Stimulated activated CD8-positive, alpha-beta memory T cell treated with anti-CD3 and anti-CD28 coated beads, Interleukin-4, amount 100 ng/mL, for 1 hour (primary cell): ENCODE measurements around the gene CDKN2AIP.
"Not testable (repeated sequence)": the region's sequence is repeated elsewhere in the genome, so short reads cannot be mapped to it uniquely, and the experiment has no call there.

Source experiments
- DNase-seq, 2 donors: peaks; one replicate each; pipeline ENCODE4 v3.0.0-alpha.2; 2020; ENCODE audit warnings: low read depth in 2 of 2, low spot score in 1 of 2

The CDKN2AIP gene

GRCh38 chr4:183412821-183413220 lies 31.6 kb upstream of the CDKN2AIP start:
- no peak for DNase-seq

- no peak for DNase-seq
Measured at GRCh38 chr4:183413234-183414200, 30.9 kb upstream of the CDKN2AIP start.

- no peak for DNase-seq
Measured at GRCh38 chr4:183416879-183417755, 27.3 kb upstream of the CDKN2AIP start.

GRCh38 chr4:183422962-183423631 lies 21.3 kb upstream of the CDKN2AIP start:
- no peak for DNase-seq

GRCh38 chr4:183424109-183424744 lies 20.2 kb upstream of the CDKN2AIP start:
- no peak for DNase-seq

GRCh38 chr4:183426507-183426906 lies 17.9 kb upstream of the CDKN2AIP start:
- DNase-seq = no peak

GRCh38 chr4:183429489-183429888 lies 14.9 kb upstream of the CDKN2AIP start:
- no peak for DNase-seq

GRCh38 chr4:183430317-183430993 lies 14.0 kb upstream of the CDKN2AIP start:
- DNase-seq = no peak

GRCh38 chr4:183430994-183431347 lies 13.5 kb upstream of the CDKN2AIP start:
- no peak for DNase-seq

- no peak for DNase-seq
Measured at GRCh38 chr4:183431614-183432013, 12.8 kb upstream of the CDKN2AIP start.

- not testable (repeated sequence) for DNase-seq
Measured at GRCh38 chr4:183433183-183433582, 11.3 kb upstream of the CDKN2AIP start.

- no peak for DNase-seq
Measured at GRCh38 chr4:183434264-183434663, 10.2 kb upstream of the CDKN2AIP start.

GRCh38 chr4:183434666-183435190 lies 9.7 kb upstream of the CDKN2AIP start:
- DNase-seq = no peak

- no peak for DNase-seq
Measured at GRCh38 chr4:183435803-183436202, 8.6 kb upstream of the CDKN2AIP start.

GRCh38 chr4:183436417-183436816 lies 8.0 kb upstream of the CDKN2AIP start:
- DNase-seq = no peak

GRCh38 chr4:183437452-183437851 lies 7.0 kb upstream of the CDKN2AIP start:
- no peak for DNase-seq

GRCh38 chr4:183438458-183439113 lies 5.8 kb upstream of the CDKN2AIP start:
- DNase-seq = no peak

GRCh38 chr4:183441276-183441675 lies 3.2 kb upstream of the CDKN2AIP start:
- no peak for DNase-seq

- peak; percentile 7 to 8 for DNase-seq
Measured at GRCh38 chr4:183443655-183444213, 702 bp upstream of the CDKN2AIP start.
